GM23338 (cell line): ENCODE results near the gene NELFA. TPM values are rescaled to one million over a fixed set of nuclear protein-coding genes. Genes with fewer than 3 reads are reported as not detected.

ENCODE experiments used
- ATAC-seq: fragments of 200-7000 bp; cut with Tn5 transposase; 3 replicates; pipeline ENCODE4 v1.9.1; 2020
- DNase-seq: peaks from one replicate; pipeline ENCODE4 v3.0.0-alpha.2; 2015; ENCODE audit warnings: low spot score
- H2AFZ ChIP-seq: fragments of 200-600 bp; sonication (generic); 2 replicates; pipeline ENCODE4 v1.8.0; 2016; ENCODE audit warnings: antibody characterized with exemption, mild to moderate bottlenecking, moderate library complexity
- H3F3A ChIP-seq: fragments of 200-600 bp; sonication (generic); replicated peaks from 2 replicates; pipeline ENCODE4 v1.8.0; 2017; ENCODE audit warnings: antibody characterized with exemption, mixed run types, low read depth
- H3K27ac ChIP-seq: fragments of 200-600 bp; sonication (generic); 2 replicates; pipeline ENCODE4 v1.6.1; 2016; ENCODE audit warnings: low read depth
- H3K27me3 ChIP-seq: fragments of 200-600 bp; sonication (generic); 2 replicates; pipeline ENCODE4 v1.8.0; 2016; ENCODE audit warnings: mild to moderate bottlenecking, mixed run types, moderate library complexity; ENCODE audit not compliant: insufficient read depth
- H3K36me3 ChIP-seq: fragments of 200-600 bp; sonication (generic); 2 replicates; pipeline ENCODE4 v1.8.0; 2016; ENCODE audit warnings: mild to moderate bottlenecking; ENCODE audit not compliant: insufficient read depth
- H3K4me1 ChIP-seq: fragments of 200-600 bp; sonication (generic); 2 replicates; pipeline ENCODE4 v1.8.0; 2016; ENCODE audit warnings: mild to moderate bottlenecking, moderate library complexity; ENCODE audit not compliant: insufficient read depth
- H3K4me2 ChIP-seq: fragments of 200-600 bp; sonication (generic); 2 replicates; pipeline ENCODE4 v1.7.1; 2017; ENCODE audit warnings: mixed run types
- H3K4me3 ChIP-seq: fragments of 200-600 bp; sonication (generic); 2 replicates; pipeline ENCODE4 v1.6.1; 2016; ENCODE audit warnings: mixed run types
- H3K79me2 ChIP-seq: fragments of 200-600 bp; sonication (generic); replicated peaks from 2 replicates; pipeline ENCODE4 v1.8.0; 2017; ENCODE audit warnings: mild to moderate bottlenecking; ENCODE audit not compliant: insufficient read depth
- H3K9me2 ChIP-seq: fragments of 200-600 bp; sonication (generic); 2 replicates; pipeline ENCODE4 v1.8.0; 2017; ENCODE audit not compliant: insufficient read depth
- H4K20me1 ChIP-seq: fragments of 200-600 bp; sonication (generic); replicated peaks from 2 replicates; pipeline ENCODE4 v1.8.0; 2017; ENCODE audit warnings: mild to moderate bottlenecking; ENCODE audit not compliant: insufficient read depth
- H3K27ac Mint-ChIP-seq: 2 replicates; pipeline ENCODE4 v1.8.0; 2020; ENCODE audit warnings: inconsistent platforms, mild to moderate bottlenecking, moderate library complexity, mixed read lengths
- H3K27me3 Mint-ChIP-seq: 3 replicates; pipeline ENCODE4 v1.8.0; 2022; ENCODE audit warnings: low read depth, mild to moderate bottlenecking, moderate library complexity, mixed read lengths, inconsistent platforms; ENCODE audit not compliant: insufficient read depth, poor library complexity
- H3K36me3 Mint-ChIP-seq: 3 replicates; pipeline ENCODE4 v1.8.0; 2021; ENCODE audit warnings: low read depth, mild to moderate bottlenecking, inconsistent platforms, moderate library complexity, mixed read lengths
- H3K4me1 Mint-ChIP-seq: 3 replicates; pipeline ENCODE4 v1.8.0; 2020; ENCODE audit warnings: mild to moderate bottlenecking, inconsistent platforms, mixed read lengths
- H3K4me3 Mint-ChIP-seq: 3 replicates; pipeline ENCODE4 v1.8.0; 2021; ENCODE audit warnings: moderate library complexity, mild to moderate bottlenecking, inconsistent platforms, mixed read lengths
- H3K9me3 Mint-ChIP-seq: 3 replicates; pipeline ENCODE4 v1.8.0; 2020; ENCODE audit warnings: moderate library complexity, mild to moderate bottlenecking, inconsistent platforms, mixed read lengths
- POLR2AphosphoS5 ChIP-seq: IDR thresholded peaks from 2 replicates; pipeline ENCODE4 v1.6.1; 2016; ENCODE audit warnings: antibody characterized with exemption, low read depth
- REST ChIP-seq: IDR thresholded peaks from one replicate; pipeline ENCODE4 v1.6.1; 2018; ENCODE audit warnings: antibody characterized with exemption; ENCODE audit not compliant: unreplicated experiment
- ZNF331 ChIP-seq: fragments of 250-450 bp; sonication (Bioruptor Pico); IDR thresholded peaks from 2 replicates; pipeline ENCODE4 v1.5.0; 2020; ENCODE audit warnings: low read depth, mild to moderate bottlenecking, moderate library complexity
- ZNF462 ChIP-seq: fragments of 250-450 bp; sonication (Bioruptor Pico); IDR thresholded peaks from 2 replicates; pipeline ENCODE4 v1.5.0; 2020; ENCODE audit warnings: mild to moderate bottlenecking, moderate library complexity
- polyA plus RNA-seq: library from polyadenylated mRNA; unstranded; fragments of >200 nt; fragmentation: Nextera tagmentation; extraction: Ambion mirVana; gene quantifications from 2 replicates; pipeline ENCODE4 v1.2.1, GENCODE V29; 2016
- total RNA-seq: library from RNA; depleted of rRNA; stranded (reverse); fragments of >200 nt; shearing (Covaris generic); gene quantifications from 2 replicates; pipeline ENCODE4 v1.2.3, GENCODE V29; 2014
- TF ChIP-seq, protein P1 (sequence below), 2 experiments: fragments of 200-600 bp in 1 of 2; sonication (generic) in 1 of 2; conservative IDR thresholded peaks; 2 replicates each; pipeline versions ENCODE4 v1.5.1 to v1.6.1; 2016 to 2017; ENCODE audit warnings: antibody characterized with exemption in 2 of 2, low read depth in 2 of 2, mild to moderate bottlenecking in 2 of 2, moderate library complexity in 1 of 2

The NELFA gene
- total and polyA plus RNA-seq, 2 experiments from 2014 or later = 62.8 to 63.3 TPM

DNA sequence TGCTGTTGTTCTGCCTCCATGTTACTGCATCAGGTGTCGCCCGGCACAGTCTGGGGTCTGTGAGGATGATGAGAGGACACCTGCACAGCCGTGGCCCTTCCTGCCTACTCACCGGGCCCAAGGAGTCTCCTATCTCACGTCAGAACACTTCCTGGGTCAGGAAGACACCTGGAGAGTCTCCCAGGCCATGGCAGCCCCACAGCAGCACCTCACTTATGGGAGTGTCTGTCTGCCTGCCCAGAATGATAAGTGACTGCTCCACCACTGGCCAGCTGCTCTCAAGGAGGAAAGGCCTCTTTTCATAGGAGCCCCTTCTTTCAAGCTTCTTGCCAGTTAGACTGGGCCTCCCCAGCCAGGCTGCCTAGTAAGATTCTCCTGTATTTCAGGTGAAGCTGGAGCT is 56.1 kb downstream of the NELFA start (continued):
- TF ChIP-seq REST (no peak), ZNF462 (CRISPR knock-in tag) (no peak), ZNF331 (no peak)

DNA sequence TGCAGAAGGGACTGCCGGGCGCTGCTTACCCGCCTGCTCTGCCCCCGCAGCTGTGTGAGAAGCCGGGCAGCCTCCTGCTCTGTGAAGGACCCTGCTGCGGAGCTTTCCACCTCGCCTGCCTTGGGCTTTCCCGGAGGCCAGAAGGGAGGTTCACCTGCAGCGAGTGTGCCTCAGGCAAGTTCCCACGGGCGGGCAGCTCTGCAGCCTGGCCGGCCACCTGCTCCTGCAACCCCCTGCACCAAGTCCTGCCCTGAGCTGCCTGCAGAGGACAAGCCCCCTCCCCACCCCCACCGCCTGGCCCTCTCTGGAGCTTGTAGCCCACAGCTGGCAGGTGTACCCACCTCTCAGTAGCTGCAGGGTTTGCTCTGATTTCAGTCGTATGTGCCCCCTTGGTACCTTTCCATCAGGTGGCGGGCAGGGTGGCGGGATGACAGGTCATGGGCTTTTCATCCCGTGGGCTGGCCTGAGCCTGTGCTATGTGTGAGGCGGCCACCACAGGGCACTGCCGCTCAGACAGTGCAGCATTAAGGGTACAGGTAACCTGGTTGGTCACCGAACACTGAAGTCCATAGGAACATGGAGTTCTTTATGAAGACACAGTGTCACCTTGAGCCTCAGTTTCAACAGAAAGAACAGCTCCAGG is 56.6 kb downstream of the NELFA start:
- Histone ChIP-seq H3K79me2 (no peaks in the 10 kb centered on the region), H3K4me3 (no peak overlapping the region), H3K4me2 (no peak overlapping the region), H3K27ac (no peak overlapping the region), H3K9me2 (no peaks in the 10 kb centered on the region), H4K20me1 (peaks cover 28% of the 10 kb centered on the region), H2AFZ (no peak overlapping the region), H3K36me3 (peaks cover 7% of the 10 kb centered on the region; the same call in 1 of the 2 replicates), H3F3A (no peaks in the 10 kb centered on the region), H3K4me1 (no peaks in the 10 kb centered on the region), H3K27me3 (no peaks in the 10 kb centered on the region)
- DNase-seq (no peak), ATAC-seq (no peak)
- Mint-ChIP-seq H3K4me3 (no peak overlapping the region), H3K27ac (no peak overlapping the region), H3K36me3 (peaks cover 39% of the 10 kb centered on the region), H3K4me1 (no peaks in the 10 kb centered on the region), H3K9me3 (no peaks in the 10 kb centered on the region), H3K27me3 (peaks cover 2% of the 10 kb centered on the region)
- TF ChIP-seq POLR2AphosphoS5 = no peak
- TF ChIP-seq, protein P1, sequence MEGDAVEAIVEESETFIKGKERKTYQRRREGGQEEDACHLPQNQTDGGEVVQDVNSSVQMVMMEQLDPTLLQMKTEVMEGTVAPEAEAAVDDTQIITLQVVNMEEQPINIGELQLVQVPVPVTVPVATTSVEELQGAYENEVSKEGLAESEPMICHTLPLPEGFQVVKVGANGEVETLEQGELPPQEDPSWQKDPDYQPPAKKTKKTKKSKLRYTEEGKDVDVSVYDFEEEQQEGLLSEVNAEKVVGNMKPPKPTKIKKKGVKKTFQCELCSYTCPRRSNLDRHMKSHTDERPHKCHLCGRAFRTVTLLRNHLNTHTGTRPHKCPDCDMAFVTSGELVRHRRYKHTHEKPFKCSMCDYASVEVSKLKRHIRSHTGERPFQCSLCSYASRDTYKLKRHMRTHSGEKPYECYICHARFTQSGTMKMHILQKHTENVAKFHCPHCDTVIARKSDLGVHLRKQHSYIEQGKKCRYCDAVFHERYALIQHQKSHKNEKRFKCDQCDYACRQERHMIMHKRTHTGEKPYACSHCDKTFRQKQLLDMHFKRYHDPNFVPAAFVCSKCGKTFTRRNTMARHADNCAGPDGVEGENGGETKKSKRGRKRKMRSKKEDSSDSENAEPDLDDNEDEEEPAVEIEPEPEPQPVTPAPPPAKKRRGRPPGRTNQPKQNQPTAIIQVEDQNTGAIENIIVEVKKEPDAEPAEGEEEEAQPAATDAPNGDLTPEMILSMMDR (conservative IDR thresholded peaks at IDR 0.05; ENCODE audit: low read depth in 2 of 2) = no peak
- no peak for TF ChIP-seq REST
